HEK293 (cell line): ENCODE results near the gene BRCA1.

Experiments used
- CTCF ChIA-PET: fragments of 350-600 bp; formaldehyde crosslinking; extraction: SDS; loops from one replicate; lab custom pipeline; 2021; ENCODE audit warnings: antibody characterized with exemption; lab: Yijun Ruan, JAX
- POLR2A ChIA-PET: fragments of 300-600 bp; formaldehyde crosslinking; extraction: SDS; loops from one replicate; lab custom pipeline; 2020; ENCODE audit warnings: antibody characterized with exemption, inconsistent platforms; lab: Yijun Ruan, JAX
- H3K27ac ChIP-seq: fragments of 200-500 bp; sonication (Bioruptor generic); 2 replicates; pipeline ENCODE4 v1.5.1; 2014; ENCODE audit warnings: low read depth, low read length, control low read depth, inconsistent platforms; ENCODE audit errors: extremely low read depth
- H3K36me3 ChIP-seq, 2 experiments: fragments of 200-500 bp in 1 of 2; sonication (Bioruptor generic) in 1 of 2; 1 replicate in 1 of 2; 2 replicates in 1 of 2; pipeline ENCODE4 v1.5.1; 2014 to 2017; ENCODE audit warnings: inconsistent platforms in 2 of 2, low read length in 2 of 2; ENCODE audit not compliant: control insufficient read depth in 2 of 2, insufficient read depth in 1 of 2
- H3K4me1 ChIP-seq: fragments of 200-500 bp; sonication (Bioruptor generic); 2 replicates; pipeline ENCODE4 v1.5.1; 2014; ENCODE audit warnings: mild to moderate bottlenecking, low read length, inconsistent platforms; ENCODE audit not compliant: control insufficient read depth, insufficient read depth
- H3K4me3 ChIP-seq: 2 replicates; pipeline ENCODE4 v1.5.1; 2011; ENCODE audit warnings: low read depth, mild to moderate bottlenecking, control low read depth, low read length, moderate library complexity
- H3K9me3 ChIP-seq: fragments of 200-500 bp; sonication (Bioruptor generic); 2 replicates; pipeline ENCODE4 v1.5.1; 2014; ENCODE audit warnings: low read depth, low read length, inconsistent platforms; ENCODE audit not compliant: control insufficient read depth, insufficient read depth
- FEZF1 ChIP-seq: fragments of 450-650 bp; formaldehyde crosslinking; IDR thresholded peaks from 2 replicates; pipeline ENCODE4 v1.5.1; 2016; ENCODE audit warnings: missing biosample characterization, missing genetic modification characterization
- IKZF3 ChIP-seq: fragments of 450-650 bp; IDR thresholded peaks from 2 replicates; pipeline ENCODE4 v1.5.0; 2018; ENCODE audit warnings: missing biosample characterization, mild to moderate bottlenecking, missing genetic modification characterization, moderate library complexity
- KLF16 ChIP-seq: fragments of 450-650 bp; formaldehyde crosslinking; IDR thresholded peaks from 2 replicates; pipeline ENCODE4 v1.5.1; 2017; ENCODE audit warnings: missing biosample characterization, missing genetic modification characterization
- PRDM4 ChIP-seq: fragments of 450-650 bp; formaldehyde crosslinking; IDR thresholded peaks from 2 replicates; pipeline ENCODE4 v1.5.1; 2017; ENCODE audit warnings: missing biosample characterization, missing genetic modification characterization
- PRDM6 ChIP-seq: fragments of 450-650 bp; formaldehyde crosslinking; IDR thresholded peaks from 2 replicates; pipeline ENCODE4 v1.5.1; 2017; ENCODE audit warnings: missing biosample characterization, missing genetic modification characterization
- SCRT1 ChIP-seq: fragments of 450-650 bp; formaldehyde crosslinking; IDR thresholded peaks from 2 replicates; pipeline ENCODE4 v1.5.1; 2016; ENCODE audit warnings: missing biosample characterization, missing genetic modification characterization, borderline replicate concordance
- SP2 ChIP-seq: fragments of 450-650 bp; formaldehyde crosslinking; IDR thresholded peaks from 2 replicates; pipeline ENCODE4 v1.5.1; 2016; ENCODE audit warnings: missing biosample characterization, missing genetic modification characterization
- TSHZ1 ChIP-seq: fragments of 450-650 bp; formaldehyde crosslinking; IDR thresholded peaks from 2 replicates; pipeline ENCODE4 v1.5.1; 2016; ENCODE audit warnings: missing biosample characterization, missing genetic modification characterization, borderline replicate concordance
- YY2 ChIP-seq: fragments of 450-650 bp; formaldehyde crosslinking; IDR thresholded peaks from 2 replicates; pipeline ENCODE4 v1.5.1; 2016; ENCODE audit warnings: missing biosample characterization, missing genetic modification characterization
- ZBTB6 ChIP-seq: fragments of 450-650 bp; formaldehyde crosslinking; IDR thresholded peaks from 2 replicates; pipeline ENCODE4 v1.5.1; 2017; ENCODE audit warnings: missing biosample characterization, missing genetic modification characterization
- ZNF48 ChIP-seq: fragments of 450-650 bp; formaldehyde crosslinking; IDR thresholded peaks from 2 replicates; pipeline ENCODE4 v1.5.1; 2016; ENCODE audit warnings: missing biosample characterization, missing genetic modification characterization
- ZNF561 ChIP-seq: fragments of 450-650 bp; IDR thresholded peaks from 2 replicates; pipeline ENCODE4 v1.5.1; 2018; ENCODE audit warnings: missing biosample characterization, missing genetic modification characterization, borderline replicate concordance
- ZNF621 ChIP-seq: fragments of 450-650 bp; formaldehyde crosslinking; IDR thresholded peaks from 2 replicates; pipeline ENCODE4 v1.5.1; 2017; ENCODE audit warnings: missing biosample characterization, missing genetic modification characterization
- TF ChIP-seq, protein P1 (sequence below): fragments of 450-650 bp; formaldehyde crosslinking; IDR thresholded peaks from 2 replicates; pipeline ENCODE4 v1.5.1; 2016; ENCODE audit warnings: missing biosample characterization, missing genetic modification characterization, borderline replicate concordance
- TF ChIP-seq, protein P2 (sequence below): fragments of 450-650 bp; formaldehyde crosslinking; IDR thresholded peaks from 2 replicates; pipeline ENCODE4 v1.5.1; 2016; ENCODE audit warnings: missing biosample characterization, missing genetic modification characterization, borderline replicate concordance

BRCA1 gene

GRCh38 chr17:43026595-43026994, 98.6 kb downstream of the BRCA1 start:
- CTCF ChIA-PET = no interaction called here
- no peaks in the 10 kb centered on the region for H3K9me3 ChIP-seq
- no peaks in the 10 kb centered on the region; the same call in 1 of the 2 replicates for H3K4me1 ChIP-seq
- peaks cover 0 to 14% of the 10 kb centered on the region in 2 experiments; a peak in 1 of 3 replicates for H3K36me3 ChIP-seq
- H3K27ac ChIP-seq = no peak overlapping the region
- POLR2A ChIA-PET = no interaction called here
- H3K4me3 ChIP-seq = no peak overlapping the region
- peak; percentile 80 for TF ChIP-seq FEZF1
- no peak for TF ChIP-seq KLF16 (tag by site-specific recombination)
- TF ChIP-seq PRDM6 = 0 out of 2 replicates have a peak, but pooled peaks have one; percentile 32
- peak; percentile 43; the same call in 1 of the 2 replicates for TF ChIP-seq PRDM4 (tag by site-specific recombination)
- TF ChIP-seq, protein P1, sequence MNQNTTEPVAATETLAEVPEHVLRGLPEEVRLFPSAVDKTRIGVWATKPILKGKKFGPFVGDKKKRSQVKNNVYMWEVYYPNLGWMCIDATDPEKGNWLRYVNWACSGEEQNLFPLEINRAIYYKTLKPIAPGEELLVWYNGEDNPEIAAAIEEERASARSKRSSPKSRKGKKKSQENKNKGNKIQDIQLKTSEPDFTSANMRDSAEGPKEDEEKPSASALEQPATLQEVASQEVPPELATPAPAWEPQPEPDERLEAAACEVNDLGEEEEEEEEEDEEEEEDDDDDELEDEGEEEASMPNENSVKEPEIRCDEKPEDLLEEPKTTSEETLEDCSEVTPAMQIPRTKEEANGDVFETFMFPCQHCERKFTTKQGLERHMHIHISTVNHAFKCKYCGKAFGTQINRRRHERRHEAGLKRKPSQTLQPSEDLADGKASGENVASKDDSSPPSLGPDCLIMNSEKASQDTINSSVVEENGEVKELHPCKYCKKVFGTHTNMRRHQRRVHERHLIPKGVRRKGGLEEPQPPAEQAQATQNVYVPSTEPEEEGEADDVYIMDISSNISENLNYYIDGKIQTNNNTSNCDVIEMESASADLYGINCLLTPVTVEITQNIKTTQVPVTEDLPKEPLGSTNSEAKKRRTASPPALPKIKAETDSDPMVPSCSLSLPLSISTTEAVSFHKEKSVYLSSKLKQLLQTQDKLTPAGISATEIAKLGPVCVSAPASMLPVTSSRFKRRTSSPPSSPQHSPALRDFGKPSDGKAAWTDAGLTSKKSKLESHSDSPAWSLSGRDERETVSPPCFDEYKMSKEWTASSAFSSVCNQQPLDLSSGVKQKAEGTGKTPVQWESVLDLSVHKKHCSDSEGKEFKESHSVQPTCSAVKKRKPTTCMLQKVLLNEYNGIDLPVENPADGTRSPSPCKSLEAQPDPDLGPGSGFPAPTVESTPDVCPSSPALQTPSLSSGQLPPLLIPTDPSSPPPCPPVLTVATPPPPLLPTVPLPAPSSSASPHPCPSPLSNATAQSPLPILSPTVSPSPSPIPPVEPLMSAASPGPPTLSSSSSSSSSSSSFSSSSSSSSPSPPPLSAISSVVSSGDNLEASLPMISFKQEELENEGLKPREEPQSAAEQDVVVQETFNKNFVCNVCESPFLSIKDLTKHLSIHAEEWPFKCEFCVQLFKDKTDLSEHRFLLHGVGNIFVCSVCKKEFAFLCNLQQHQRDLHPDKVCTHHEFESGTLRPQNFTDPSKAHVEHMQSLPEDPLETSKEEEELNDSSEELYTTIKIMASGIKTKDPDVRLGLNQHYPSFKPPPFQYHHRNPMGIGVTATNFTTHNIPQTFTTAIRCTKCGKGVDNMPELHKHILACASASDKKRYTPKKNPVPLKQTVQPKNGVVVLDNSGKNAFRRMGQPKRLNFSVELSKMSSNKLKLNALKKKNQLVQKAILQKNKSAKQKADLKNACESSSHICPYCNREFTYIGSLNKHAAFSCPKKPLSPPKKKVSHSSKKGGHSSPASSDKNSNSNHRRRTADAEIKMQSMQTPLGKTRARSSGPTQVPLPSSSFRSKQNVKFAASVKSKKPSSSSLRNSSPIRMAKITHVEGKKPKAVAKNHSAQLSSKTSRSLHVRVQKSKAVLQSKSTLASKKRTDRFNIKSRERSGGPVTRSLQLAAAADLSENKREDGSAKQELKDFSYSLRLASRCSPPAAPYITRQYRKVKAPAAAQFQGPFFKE (tag by site-specific recombination) = no peak
- TF ChIP-seq SCRT1 (tag by site-specific recombination) = no peak
- TF ChIP-seq, protein P2, sequence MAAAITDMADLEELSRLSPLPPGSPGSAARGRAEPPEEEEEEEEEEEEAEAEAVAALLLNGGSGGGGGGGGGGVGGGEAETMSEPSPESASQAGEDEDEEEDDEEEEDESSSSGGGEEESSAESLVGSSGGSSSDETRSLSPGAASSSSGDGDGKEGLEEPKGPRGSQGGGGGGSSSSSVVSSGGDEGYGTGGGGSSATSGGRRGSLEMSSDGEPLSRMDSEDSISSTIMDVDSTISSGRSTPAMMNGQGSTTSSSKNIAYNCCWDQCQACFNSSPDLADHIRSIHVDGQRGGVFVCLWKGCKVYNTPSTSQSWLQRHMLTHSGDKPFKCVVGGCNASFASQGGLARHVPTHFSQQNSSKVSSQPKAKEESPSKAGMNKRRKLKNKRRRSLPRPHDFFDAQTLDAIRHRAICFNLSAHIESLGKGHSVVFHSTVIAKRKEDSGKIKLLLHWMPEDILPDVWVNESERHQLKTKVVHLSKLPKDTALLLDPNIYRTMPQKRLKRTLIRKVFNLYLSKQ (tag by site-specific recombination) = no peak
- TF ChIP-seq ZNF48 (tag by site-specific recombination) = no peak
- TF ChIP-seq YY2 (tag by site-specific recombination) = no peak
- TF ChIP-seq SP2 (tag by site-specific recombination) = no peak
- TF ChIP-seq ZNF621 (tag by site-specific recombination) = no peak
- 0 out of 2 replicates have a peak, but pooled peaks have one; percentile 62 for TF ChIP-seq ZBTB6 (tag by site-specific recombination)
- TF ChIP-seq ZNF561 (tag by site-specific recombination) = peak; percentile 53; the same call in 1 of the 2 replicates
- TF ChIP-seq IKZF3 (tag by site-specific recombination) = 0 out of 2 replicates have a peak, but pooled peaks have one; percentile 26
- no peak for TF ChIP-seq TSHZ1 (tag by site-specific recombination)
